Ramos (cell line): ENCODE measurements around the gene NUDT4.
"Not testable (repeated sequence)": the region's sequence is repeated elsewhere in the genome, so short reads cannot be mapped to it uniquely, and the experiment has no call there.

Source experiments
- in situ Hi-C: fragments of 300-500 bp; cut with MboI; formaldehyde crosslinking; loops from one replicate; pipeline ENCODE4 v1.14.3; 2022; ENCODE audit warnings: low sequenced_read_pairs; ENCODE audit not compliant: unreplicated experiment

NUDT4 gene

DNA sequence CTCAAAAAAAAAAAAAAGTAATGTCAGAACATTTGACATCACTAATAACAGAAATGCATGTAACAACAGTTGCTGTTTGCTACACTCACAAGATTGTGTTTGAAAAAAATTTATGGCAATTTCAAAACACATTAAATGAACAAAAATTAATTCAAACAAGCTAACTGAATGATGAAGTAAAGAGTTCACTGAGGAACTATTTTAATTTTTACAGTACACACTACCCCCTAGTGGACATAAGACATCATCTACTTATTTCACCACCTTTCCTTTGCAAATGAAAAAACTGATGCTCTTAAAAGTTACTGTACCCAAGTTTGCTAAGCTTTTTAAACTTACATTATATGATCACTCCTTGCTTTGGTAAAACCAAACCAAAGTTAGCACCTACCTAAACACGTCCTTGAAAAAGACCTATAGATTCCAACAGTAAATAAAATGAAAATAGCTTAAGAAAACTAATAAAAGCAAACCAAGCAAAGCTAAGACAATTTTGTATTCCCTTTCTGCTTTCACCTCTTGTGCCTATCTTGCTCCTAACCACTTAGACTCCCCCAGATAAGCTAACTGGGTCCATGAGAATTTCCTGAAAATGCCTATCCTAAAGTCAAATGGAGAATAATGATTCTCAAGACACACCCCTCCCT, 41.8 kb downstream of the NUDT4 start:
- in situ Hi-C loops: no loop called here

DNA sequence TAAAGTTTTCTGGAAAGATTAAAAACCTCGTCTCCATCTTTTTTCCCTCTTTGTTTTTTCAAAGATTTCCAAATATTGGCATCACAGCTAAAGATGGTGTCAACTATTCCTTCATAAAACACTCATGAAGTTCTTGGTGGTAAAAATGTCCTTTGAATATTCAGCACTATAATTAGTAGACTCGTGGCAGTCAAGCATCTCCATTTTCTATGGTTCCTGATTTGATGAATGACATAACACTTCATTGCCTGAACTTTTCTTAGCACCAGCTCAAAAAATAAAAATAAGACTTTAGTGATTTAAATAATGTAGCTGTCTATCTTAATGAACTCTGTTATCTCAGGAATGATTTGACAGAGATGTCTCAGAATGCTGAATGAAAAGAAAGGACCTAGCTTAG, 44.3 kb downstream of the NUDT4 start:
- in situ Hi-C loops: no loop called here

- in situ Hi-C loops: no loop called here
These were observed 48.1 kb downstream of the NUDT4 start for GRCh38 chr12:93425736-93426411.

DNA sequence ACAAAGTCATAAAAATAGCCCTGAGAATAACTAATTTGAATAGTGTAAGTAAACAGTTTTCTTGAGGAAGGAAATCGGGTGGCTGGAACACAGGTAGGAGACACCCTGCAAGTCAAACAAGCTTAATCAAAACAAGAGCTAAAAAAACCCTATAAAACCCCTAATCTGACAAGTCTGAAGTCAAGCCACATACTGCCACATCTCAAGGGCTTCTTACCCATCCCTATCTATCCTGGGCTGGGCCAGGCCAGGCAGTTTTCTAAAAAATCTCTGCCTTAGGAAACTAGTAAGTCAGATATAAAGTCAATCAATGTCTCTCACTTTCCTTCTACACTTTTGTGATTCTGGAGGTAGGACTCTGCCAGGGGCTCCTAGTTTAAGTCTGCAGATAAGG, 48.7 kb downstream of the NUDT4 start:
- in situ Hi-C loops: no loop called here

DNA sequence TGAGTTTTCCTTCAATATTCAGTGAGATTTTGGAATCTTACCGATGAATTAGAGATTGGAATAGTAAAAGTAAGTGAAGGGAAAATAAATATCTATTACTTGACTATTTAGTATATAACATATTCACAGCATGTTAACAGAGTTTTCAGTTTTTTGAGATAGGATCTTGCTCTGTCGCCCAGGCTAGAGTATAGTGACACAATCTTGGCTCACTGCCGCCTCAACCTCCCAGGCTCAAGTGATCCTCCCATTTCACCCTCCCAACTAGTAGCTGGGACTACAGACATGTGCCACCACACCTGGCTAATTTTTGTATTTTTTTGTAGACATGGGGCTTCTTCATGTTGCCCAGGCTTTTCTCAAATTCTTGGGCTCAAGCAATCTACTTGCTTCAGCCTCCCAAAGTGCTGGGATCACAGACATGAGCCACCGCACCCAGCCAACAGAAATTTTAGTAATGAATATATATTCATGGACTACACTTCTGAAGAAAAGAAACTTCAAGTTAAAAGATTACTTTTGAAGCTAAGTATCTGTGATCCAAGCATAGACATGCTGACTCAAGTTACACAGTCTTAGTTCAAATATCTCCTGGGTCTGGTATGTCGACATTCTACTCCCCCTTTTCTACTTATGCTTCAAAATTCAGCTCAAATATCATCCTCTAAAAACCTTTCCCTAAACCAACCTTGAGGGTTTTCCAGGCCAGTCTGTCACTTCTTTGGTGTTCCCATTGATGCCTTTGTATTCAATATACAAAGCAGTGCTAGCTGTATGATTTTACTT, 50.2 kb downstream of the NUDT4 start:
- in situ Hi-C loops: no loop called here

- in situ Hi-C loops: no loop called here
These were observed 51.7 kb downstream of the NUDT4 start for GRCh38 chr12:93429448-93429847.

DNA sequence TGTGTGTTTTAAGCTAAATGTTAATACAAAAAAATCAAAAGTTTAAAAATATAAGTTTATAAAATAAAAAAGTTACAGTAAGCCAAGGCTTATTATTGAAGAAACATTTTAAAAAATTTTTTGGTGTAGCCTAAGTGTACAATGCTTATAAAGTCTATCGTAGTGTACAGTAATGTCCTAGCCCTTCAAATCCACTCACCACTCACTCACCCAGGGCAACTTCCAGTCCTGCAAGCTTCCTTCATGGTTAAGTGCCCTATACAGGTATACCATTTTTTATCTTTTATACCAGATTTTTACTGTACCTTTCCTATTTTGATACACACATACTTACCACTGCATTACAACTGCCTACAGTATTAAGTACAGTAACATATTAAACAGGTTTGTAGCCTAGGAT, 52.1 kb downstream of the NUDT4 start:
- in situ Hi-C loops: no loop called here

- in situ Hi-C loops: no loop called here
These were observed 52.6 kb downstream of the NUDT4 start for GRCh38 chr12:93430280-93430679.

DNA sequence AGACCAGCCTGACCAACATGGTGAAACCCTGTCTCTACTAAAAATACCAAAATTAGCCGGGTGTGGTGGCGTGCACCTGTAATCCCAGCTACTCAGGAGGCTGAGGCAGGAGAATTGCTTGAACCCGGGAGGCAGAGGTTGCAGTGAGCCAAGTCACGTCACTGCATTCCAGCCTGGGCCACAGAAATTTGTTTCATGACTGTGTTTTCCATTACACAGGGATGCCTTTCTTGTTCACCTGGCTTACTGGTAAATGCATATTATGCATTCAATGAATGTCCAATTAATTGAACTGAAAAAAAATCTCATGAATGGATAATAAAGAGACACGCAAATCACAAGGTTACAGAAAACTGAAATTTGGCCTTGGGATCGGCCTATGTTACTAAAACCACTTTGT, 54.3 kb downstream of the NUDT4 start:
- in situ Hi-C loops: not testable (repeated sequence)

DNA sequence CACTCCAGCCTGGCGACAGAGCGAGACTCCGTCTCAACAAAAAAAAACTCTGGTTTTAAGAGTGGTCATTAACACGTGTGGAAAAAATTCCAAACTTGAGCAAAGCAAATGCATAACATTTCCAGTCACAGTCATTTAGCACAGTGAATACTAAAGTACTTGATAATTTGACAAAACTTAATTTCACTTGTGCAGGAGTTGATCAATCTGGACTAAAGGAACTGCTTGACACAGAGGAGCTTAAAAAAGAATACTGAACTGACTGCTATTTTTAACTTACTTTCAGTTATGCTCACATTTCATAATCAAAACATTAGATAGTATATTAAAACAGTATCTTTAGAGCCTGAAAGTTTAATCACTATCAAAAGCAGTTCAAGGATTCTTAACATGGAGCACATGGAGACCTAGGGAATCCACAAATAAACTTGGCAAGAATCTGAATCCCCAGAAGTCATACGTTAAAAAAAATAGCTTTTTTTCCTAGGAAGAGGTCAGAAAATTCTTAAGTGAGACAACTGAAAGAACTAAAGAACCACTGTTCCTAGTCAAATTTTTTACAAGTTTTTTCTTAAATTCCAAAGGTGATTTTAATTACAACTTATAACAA, 56.6 kb downstream of the NUDT4 start:
- in situ Hi-C loops: no loop called here

DNA sequence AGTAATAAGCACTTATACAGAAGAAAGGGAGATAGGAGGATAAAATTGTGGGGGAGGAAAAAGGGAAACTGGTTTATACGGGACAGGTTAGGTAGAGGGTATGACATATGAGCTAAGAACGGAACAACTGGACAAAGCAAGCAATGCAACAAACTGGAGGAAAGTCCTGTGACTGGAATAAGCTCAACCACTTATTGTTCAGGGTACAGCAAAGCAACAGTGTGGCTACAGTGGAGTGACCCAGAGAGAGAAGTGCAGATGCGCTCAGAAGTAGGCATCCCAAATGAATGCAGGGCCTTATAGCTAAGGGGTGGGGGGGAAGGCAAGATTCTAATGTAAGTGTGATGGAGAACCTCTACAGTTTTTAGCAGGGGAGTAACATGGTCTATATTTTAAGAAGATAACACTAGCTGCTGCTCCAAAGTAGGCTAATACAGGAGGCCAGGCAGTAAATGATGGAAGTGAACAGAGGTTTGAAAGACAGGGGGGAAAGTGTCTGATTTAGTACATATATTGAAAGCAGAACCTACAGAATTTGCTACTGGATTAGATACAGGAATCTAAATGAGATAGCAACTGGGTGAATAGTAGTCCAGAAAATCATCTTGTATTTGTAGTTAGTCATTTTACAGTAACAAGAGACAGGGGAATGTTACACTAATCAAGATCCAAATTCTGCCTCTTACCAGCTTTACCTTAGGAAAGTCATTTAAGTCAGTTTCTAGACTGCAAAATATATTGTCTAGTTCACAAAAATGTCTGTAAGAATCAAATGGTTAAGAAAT, 60.7 kb downstream of the NUDT4 start:
- in situ Hi-C loops: no loop called here

GRCh38 chr12:93440043-93440835, 62.5 kb downstream of the NUDT4 start:
- in situ Hi-C loops: no loop called here

GRCh38 chr12:93441081-93441616, 63.4 kb downstream of the NUDT4 start:
- in situ Hi-C loops: no loop called here

DNA sequence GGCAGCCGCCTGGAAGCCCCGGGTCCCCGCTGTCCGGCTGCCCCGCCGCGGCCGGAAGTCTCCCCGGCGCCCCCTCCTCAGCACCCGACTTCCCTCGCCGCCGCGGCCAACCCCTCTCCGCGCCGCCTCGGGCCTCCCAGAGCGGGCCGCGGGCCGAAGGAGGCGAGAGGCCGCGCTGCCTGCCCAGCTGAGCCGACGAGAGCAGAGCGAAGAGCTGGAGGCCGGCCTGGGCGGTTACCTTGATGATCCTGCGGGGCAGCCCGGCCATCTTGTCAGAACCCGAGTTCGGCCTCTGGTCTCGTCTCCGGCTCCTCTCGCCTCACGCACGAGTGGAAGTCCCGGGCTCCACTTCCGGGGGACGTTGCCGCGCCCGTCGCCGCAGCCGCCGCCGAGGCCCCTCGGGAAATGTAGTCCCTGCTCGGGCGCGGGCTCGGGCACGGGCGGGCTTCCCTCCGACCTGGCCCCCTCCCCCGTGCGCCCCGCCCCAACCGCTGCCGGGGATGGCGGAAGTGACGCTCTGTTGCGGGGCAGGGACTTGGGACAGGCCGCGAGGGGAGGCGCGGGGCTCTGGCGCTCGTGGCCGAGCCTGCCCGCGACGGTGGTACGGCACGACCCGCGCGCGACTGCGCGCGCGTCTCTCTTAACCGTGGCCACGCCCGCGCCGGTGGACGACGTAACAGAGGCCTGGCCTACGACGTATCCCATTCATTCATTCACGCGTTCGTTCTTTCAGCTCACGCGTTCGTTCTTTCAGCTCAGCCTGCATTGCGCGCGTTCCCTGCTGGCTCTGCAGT, 64.1 kb downstream of the NUDT4 start, which contains the start of gene UBE2N:
Gene UBE2N (minus strand): TSS at position 331 of the 794 bp plus-strand sequence. CDS start 63 bp downstream, at position 268.
- in situ Hi-C loops: no loop called here

DNA sequence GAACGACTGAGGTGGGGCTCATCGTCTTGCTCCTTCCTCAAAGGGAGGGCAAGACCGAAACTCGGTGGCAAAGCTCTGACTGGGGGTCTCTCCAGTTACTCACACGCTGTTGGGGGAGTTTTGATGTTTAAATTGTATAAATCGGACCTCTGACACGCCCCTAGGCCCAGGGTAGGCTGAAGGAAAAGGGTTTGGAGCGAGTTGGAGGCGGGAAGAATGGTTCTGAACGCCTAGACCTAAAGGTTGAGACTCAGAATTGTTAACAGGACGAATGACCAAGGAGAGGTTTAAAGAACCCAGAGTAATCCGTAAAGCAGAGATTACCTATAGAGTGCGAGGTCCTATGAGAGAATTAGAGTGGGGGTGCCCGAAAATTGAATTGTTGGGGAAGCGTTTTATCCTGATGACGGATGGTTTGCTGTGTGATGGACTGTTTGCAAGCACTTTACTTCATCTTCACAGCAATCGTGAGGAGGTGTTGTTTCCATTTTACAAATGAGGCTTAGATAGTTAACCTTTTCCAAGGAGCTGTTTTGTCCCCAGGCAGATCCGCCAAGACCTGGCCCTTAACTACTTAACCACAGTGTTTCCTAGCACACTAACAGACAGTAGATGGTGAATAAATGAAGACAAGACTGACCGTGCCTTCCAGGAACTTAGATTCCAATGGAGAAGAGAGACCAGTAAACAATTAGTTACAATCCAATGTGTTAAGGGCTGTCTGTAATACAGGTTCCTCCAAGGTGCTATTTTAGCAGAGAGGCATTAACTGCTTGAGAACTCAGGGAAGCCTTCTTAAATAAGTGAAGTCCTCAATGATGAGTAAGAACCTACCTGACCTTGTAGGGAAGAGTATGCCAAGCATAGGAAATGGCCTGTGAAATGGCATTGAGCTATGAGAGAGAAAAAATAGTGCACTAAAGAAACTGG, 65.0 kb downstream of the NUDT4 start:
- in situ Hi-C loops: no loop called here

- in situ Hi-C loops: no loop called here
These were observed 65.9 kb downstream of the NUDT4 start for GRCh38 chr12:93443576-93443975.

- in situ Hi-C loops: no loop called here
These were observed 70.0 kb downstream of the NUDT4 start for GRCh38 chr12:93447555-93448290.
